ENCODE data around the gene KL. TPM values are rescaled to one million over a fixed set of nuclear protein-coding genes. Genes with fewer than 3 reads are reported as not detected.

The KL gene
- total RNA-seq, 1 experiment from 2014 or later: 1.5 TPM

- H3K27ac ChIP-seq (ENCODE audit: low read depth, low read length, poor library complexity, severe bottlenecking): no peak overlapping the region
- intact Hi-C loops (cut with micrococcal nuclease; ENCODE audit: unreplicated experiment): no loop called here
- no peak overlapping the region for H3K4me3 ChIP-seq (ENCODE audit: low read depth, low read length, poor library complexity, severe bottlenecking)
- no peaks in the 10 kb centered on the region for H3K27me3 ChIP-seq (replicated peaks; ENCODE audit: insufficient read depth, low read depth, low read length, poor library complexity)
- POLR2A ChIA-PET (ENCODE audit: low non-redundant PET): no interaction called here
- CTCF ChIA-PET: no interaction called here
- H3K4me1 ChIP-seq (ENCODE audit: insufficient read depth, low read length, poor library complexity, severe bottlenecking): no peaks in the 10 kb centered on the region
- no peaks in the 10 kb centered on the region for H3K36me3 ChIP-seq (ENCODE audit: insufficient read depth, low read length, poor library complexity, severe bottlenecking)
- no peaks in the 10 kb centered on the region for H3K9me3 ChIP-seq (ENCODE audit: low read depth, low read length, poor library complexity, severe bottlenecking)
- no peak for TF ChIP-seq CTCF (conservative IDR thresholded peaks at IDR 0.05; ENCODE audit: low read depth, low read length)
- no peak for TF ChIP-seq EZH2 (IDR thresholded peaks at IDR 0.05; ENCODE audit: borderline replicate concordance, low read depth, low read length, poor library complexity, severe bottlenecking)
- DNase-seq (ENCODE audit: low spot score): no peak
- no TSS peak for BruUV-seq (replicated peaks)
Observed at GRCh38 chr13:33070713-33071112, 54.5 kb downstream of the KL start.

GRCh38 chr13:33072282-33072681 lies 56.1 kb downstream of the KL start:
- TF ChIP-seq EZH2 (IDR thresholded peaks at IDR 0.05; ENCODE audit: borderline replicate concordance, low read depth, low read length, poor library complexity, severe bottlenecking) (no peak), CTCF (conservative IDR thresholded peaks at IDR 0.05; ENCODE audit: low read depth, low read length) (no peak)
- intact Hi-C loops (cut with micrococcal nuclease; ENCODE audit: unreplicated experiment): no loop called here
- H3K4me3 ChIP-seq (ENCODE audit: low read depth, low read length, poor library complexity, severe bottlenecking): no peak overlapping the region
- H3K4me1 ChIP-seq (ENCODE audit: insufficient read depth, low read length, poor library complexity, severe bottlenecking): no peaks in the 10 kb centered on the region
- no peaks in the 10 kb centered on the region for H3K9me3 ChIP-seq (ENCODE audit: low read depth, low read length, poor library complexity, severe bottlenecking)
- CTCF ChIA-PET: no interaction called here
- no peaks in the 10 kb centered on the region for H3K36me3 ChIP-seq (ENCODE audit: insufficient read depth, low read length, poor library complexity, severe bottlenecking)
- no peak overlapping the region for H3K27ac ChIP-seq (ENCODE audit: low read depth, low read length, poor library complexity, severe bottlenecking)
- no peaks in the 10 kb centered on the region for H3K27me3 ChIP-seq (replicated peaks; ENCODE audit: insufficient read depth, low read depth, low read length, poor library complexity)
- DNase-seq (ENCODE audit: low spot score): no peak
- POLR2A ChIA-PET (ENCODE audit: low non-redundant PET): no interaction called here
- BruUV-seq (replicated peaks): no TSS peak

GRCh38 chr13:33072759-33073158 lies 56.5 kb downstream of the KL start:
- H3K27ac ChIP-seq (ENCODE audit: low read depth, low read length, poor library complexity, severe bottlenecking): no peak overlapping the region
- H3K4me1 ChIP-seq (ENCODE audit: insufficient read depth, low read length, poor library complexity, severe bottlenecking): no peaks in the 10 kb centered on the region
- ChIA-PET POLR2A (ENCODE audit: low non-redundant PET) (no interaction called here), CTCF (no interaction called here)
- H3K36me3 ChIP-seq (ENCODE audit: insufficient read depth, low read length, poor library complexity, severe bottlenecking): no peaks in the 10 kb centered on the region
- no TSS peak for BruUV-seq (replicated peaks)
- TF ChIP-seq CTCF (conservative IDR thresholded peaks at IDR 0.05; ENCODE audit: low read depth, low read length): no peak
- TF ChIP-seq EZH2 (IDR thresholded peaks at IDR 0.05; ENCODE audit: borderline replicate concordance, low read depth, low read length, poor library complexity, severe bottlenecking): no peak
- no peaks in the 10 kb centered on the region for H3K27me3 ChIP-seq (replicated peaks; ENCODE audit: insufficient read depth, low read depth, low read length, poor library complexity)
- intact Hi-C loops (cut with micrococcal nuclease; ENCODE audit: unreplicated experiment): no loop called here
- no peaks in the 10 kb centered on the region for H3K9me3 ChIP-seq (ENCODE audit: low read depth, low read length, poor library complexity, severe bottlenecking)
- no peak for DNase-seq (ENCODE audit: low spot score)
- H3K4me3 ChIP-seq (ENCODE audit: low read depth, low read length, poor library complexity, severe bottlenecking): no peak overlapping the region

All from A673 (cell line).